Measurements from ENCODE around the gene DYNC2H1.

DNA sequence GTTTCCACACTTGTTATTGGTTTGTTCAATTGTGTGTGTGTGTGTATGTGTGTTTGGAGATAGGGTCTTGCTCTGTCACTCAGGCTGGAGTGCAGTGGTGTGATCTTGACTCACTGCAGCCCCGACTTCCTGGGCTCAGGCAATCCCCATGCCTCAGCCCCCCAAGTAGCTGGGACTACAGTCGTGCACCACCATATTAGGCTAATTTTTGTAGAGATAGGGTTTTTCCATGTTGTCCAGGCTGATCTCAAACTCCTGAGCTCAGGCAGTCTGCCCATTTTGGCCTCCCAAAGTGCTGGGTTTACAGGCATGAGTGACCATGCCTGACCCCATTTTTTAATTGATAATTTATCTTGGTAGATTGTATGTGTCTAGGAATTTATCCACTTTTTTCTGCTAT, 263.7 kb downstream of the DYNC2H1 start:
- TF ChIP-seq, protein P1, sequence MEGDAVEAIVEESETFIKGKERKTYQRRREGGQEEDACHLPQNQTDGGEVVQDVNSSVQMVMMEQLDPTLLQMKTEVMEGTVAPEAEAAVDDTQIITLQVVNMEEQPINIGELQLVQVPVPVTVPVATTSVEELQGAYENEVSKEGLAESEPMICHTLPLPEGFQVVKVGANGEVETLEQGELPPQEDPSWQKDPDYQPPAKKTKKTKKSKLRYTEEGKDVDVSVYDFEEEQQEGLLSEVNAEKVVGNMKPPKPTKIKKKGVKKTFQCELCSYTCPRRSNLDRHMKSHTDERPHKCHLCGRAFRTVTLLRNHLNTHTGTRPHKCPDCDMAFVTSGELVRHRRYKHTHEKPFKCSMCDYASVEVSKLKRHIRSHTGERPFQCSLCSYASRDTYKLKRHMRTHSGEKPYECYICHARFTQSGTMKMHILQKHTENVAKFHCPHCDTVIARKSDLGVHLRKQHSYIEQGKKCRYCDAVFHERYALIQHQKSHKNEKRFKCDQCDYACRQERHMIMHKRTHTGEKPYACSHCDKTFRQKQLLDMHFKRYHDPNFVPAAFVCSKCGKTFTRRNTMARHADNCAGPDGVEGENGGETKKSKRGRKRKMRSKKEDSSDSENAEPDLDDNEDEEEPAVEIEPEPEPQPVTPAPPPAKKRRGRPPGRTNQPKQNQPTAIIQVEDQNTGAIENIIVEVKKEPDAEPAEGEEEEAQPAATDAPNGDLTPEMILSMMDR (conservative IDR thresholded peaks at IDR 0.05; ENCODE audit: low read depth, low read length), result no peak
- TF ChIP-seq EZH2phosphoT487 (IDR thresholded peaks at IDR 0.05; ENCODE audit: borderline replicate concordance, low read length) (no peak), EZH2 (IDR thresholded peaks at IDR 0.05; ENCODE audit: low read length, unreplicated experiment) (no peak)

All from PC-3 (cell line).